H1 (cell line): ENCODE data around the gene SAT2. TPM values are rescaled to one million over a fixed set of nuclear protein-coding genes. Genes with fewer than 3 reads are reported as not detected.
A peak's percentile ranks its signal among the peaks of the same experiment; 100 is the strongest.

Source experiments
- ATF2 ChIP-seq: IDR thresholded peaks from 2 replicates; pipeline ENCODE4 v1.6.1; 2012; ENCODE audit warnings: low read length, inconsistent platforms
- BCL11A ChIP-seq, 2 experiments: IDR thresholded peaks; one replicate each; pipeline ENCODE4 v1.6.1; 2011; ENCODE audit warnings: low read depth in 2 of 2, low read length in 2 of 2, mild to moderate bottlenecking in 2 of 2
- CBX5 ChIP-seq: fragments of 300-800, 300-1000 bp; sonication (generic); IDR thresholded peaks from 2 replicates; pipeline ENCODE4 v1.7.1; 2016; ENCODE audit warnings: antibody characterized with exemption, low read length, low read depth
- CBX8 ChIP-seq: fragments of 300-800, 300-1000 bp; sonication (generic); IDR thresholded peaks from 2 replicates; pipeline ENCODE4 v1.7.1; 2016; ENCODE audit warnings: low read depth, low read length, borderline replicate concordance
- CEBPB ChIP-seq: IDR thresholded peaks from 2 replicates; pipeline ENCODE4 v1.6.1; 2012; ENCODE audit warnings: low read depth, low read length
- CHD1 ChIP-seq: IDR thresholded peaks from 2 replicates; pipeline ENCODE4 v1.6.1; 2012; ENCODE audit warnings: low read depth, low read length, improper control_type of control experiment
- CTBP2 ChIP-seq: IDR thresholded peaks from 2 replicates; pipeline ENCODE4 v1.7.0; 2011; ENCODE audit warnings: borderline replicate concordance, mild to moderate bottlenecking, moderate library complexity, mixed read lengths, low read length; ENCODE audit not compliant: insufficient read depth, insufficient read length
- EGR1 ChIP-seq: IDR thresholded peaks from 2 replicates; pipeline ENCODE4 v1.6.1; 2011; ENCODE audit warnings: low read depth, low read length, borderline replicate concordance
- EZH2 ChIP-seq: fragments of 200-600 bp; sonication (generic); IDR thresholded peaks from 2 replicates; pipeline ENCODE4 v1.7.1; 2012; ENCODE audit warnings: low read depth, mild to moderate bottlenecking, moderate library complexity, low read length, inconsistent platforms; ENCODE audit not compliant: severe bottlenecking
- GTF2F1 ChIP-seq: IDR thresholded peaks from 2 replicates; pipeline ENCODE4 v1.6.1; 2012; ENCODE audit warnings: low read depth, low read length, improper control_type of control experiment, borderline replicate concordance
- JUN ChIP-seq: IDR thresholded peaks from 2 replicates; pipeline ENCODE4 v1.6.1; 2011; ENCODE audit warnings: low read depth, mild to moderate bottlenecking, improper control_type of control experiment, low read length
- KDM1A ChIP-seq: fragments of 200-600, 300-600 bp; sonication (generic); IDR thresholded peaks from 2 replicates; pipeline ENCODE4 v1.7.1; 2016; ENCODE audit warnings: mild to moderate bottlenecking, low read length, borderline replicate concordance
- KDM4A ChIP-seq: IDR thresholded peaks from one replicate; pipeline ENCODE4 v1.7.1; 2012; ENCODE audit warnings: low read depth, mild to moderate bottlenecking, moderate library complexity, low read length, inconsistent platforms; ENCODE audit not compliant: severe bottlenecking
- NANOG ChIP-seq: IDR thresholded peaks from 2 replicates; pipeline ENCODE4 v1.6.1; 2011; ENCODE audit warnings: low read length, low read depth, mild to moderate bottlenecking, inconsistent platforms; ENCODE audit not compliant: insufficient read depth, poor library complexity, severe bottlenecking
- POLR2AphosphoS5 ChIP-seq: IDR thresholded peaks from 2 replicates; pipeline ENCODE4 v1.6.1; 2011; ENCODE audit warnings: low read depth, low read length
- SIX5 ChIP-seq: IDR thresholded peaks from 2 replicates; pipeline ENCODE4 v1.6.1; 2011; ENCODE audit warnings: mild to moderate bottlenecking, low read depth, low read length
- SP1 ChIP-seq: IDR thresholded peaks from 2 replicates; pipeline ENCODE4 v1.6.1; 2011; ENCODE audit warnings: low read depth, low read length
- SP4 ChIP-seq: IDR thresholded peaks from 2 replicates; pipeline ENCODE4 v1.6.1; 2012; ENCODE audit warnings: low read length, inconsistent platforms
- SRF ChIP-seq: IDR thresholded peaks from 2 replicates; pipeline ENCODE4 v1.6.1; 2011; ENCODE audit warnings: mild to moderate bottlenecking, low read depth, low read length, moderate library complexity
- TAF1 ChIP-seq: IDR thresholded peaks from 2 replicates; pipeline ENCODE4 v1.6.1; 2011; ENCODE audit warnings: mild to moderate bottlenecking, low read depth, low read length
- TBP ChIP-seq: IDR thresholded peaks from 2 replicates; pipeline ENCODE4 v1.6.1; 2011; ENCODE audit warnings: low read depth, low read length, improper control_type of control experiment
- YY1 ChIP-seq: IDR thresholded peaks from 2 replicates; pipeline ENCODE4 v1.6.1; 2011; ENCODE audit warnings: low read depth, mild to moderate bottlenecking, low read length
- polyA plus RNA-seq, 7 experiments: library from polyadenylated mRNA; depleted of rRNA in 3 of 7; stranded (reverse) in 5 of 7; unstranded in 2 of 7; fragments of >200 nt in 5 of 7; fragments of 200-250 nt in 2 of 7; gene quantifications; 1 replicate in 5 of 7; 2 replicates in 1 of 7; 4 replicates in 1 of 7; pipeline versions ENCODE4 v1.2.1 to v1.2.3, GENCODE V29; 2011 to 2013; ENCODE audit warnings: missing spikeins in 2 of 7, mixed read lengths in 2 of 7
- total RNA-seq: library from RNA; stranded (reverse); fragmentation: NEBNext Ultra II Directional; extraction: Animal tissue kit (Norgen Biotek cat#: 25700); gene quantifications from 2 replicates; pipeline ENCODE4 v1.2.1, GENCODE V29; 2021

SAT2 gene
- total and polyA plus RNA-seq, 2 of the 8 experiments (the other 6 are each of a cell fraction or from before 2014, with no cell fraction given), result 36.4 to 72.3 TPM

GRCh38 chr17:7650509-7651096, 23.0 kb upstream of the SAT2 start, which contains the start of gene ATP1B2 (continued):
- no peak for TF ChIP-seq KDM1A
- no peak for TF ChIP-seq KDM4A
- TF ChIP-seq JUN, result no peak
- TF ChIP-seq CBX5, result no peak
- no peak for TF ChIP-seq CBX8
- no peak for TF ChIP-seq SRF
- peak; percentile 24; the same call in 1 of the 2 replicates for TF ChIP-seq POLR2AphosphoS5
- no peak for TF ChIP-seq ATF2
- TF ChIP-seq GTF2F1, result no peak
- no peak for TF ChIP-seq BCL11A (IDR thresholded peaks at IDR 0.05; ENCODE audit: low read depth in 2 of 2, low read length in 2 of 2)
- TF ChIP-seq SP1, result no peak
- no peak for TF ChIP-seq EZH2
- TF ChIP-seq TBP, result peak; percentile 89
- TF ChIP-seq CHD1, result no peak
- no peak for TF ChIP-seq SP4
- TF ChIP-seq CEBPB, result no peak
- TF ChIP-seq CTBP2, result no peak
- TF ChIP-seq YY1, result no peak
- TF ChIP-seq TAF1, result peak; percentile 60
- no peak for TF ChIP-seq EGR1
- TF ChIP-seq NANOG, result no peak
- TF ChIP-seq SIX5, result no peak
